ENCODE data around the gene SARM1.

- no peak for TF ChIP-seq CTCF (IDR thresholded peaks at IDR 0.05)
- no peak for TF ChIP-seq POLR2AphosphoS5 (IDR thresholded peaks at IDR 0.05)
- TF ChIP-seq POLR2A (IDR thresholded peaks at IDR 0.05): no peak
- no peak for TF ChIP-seq EP300 (IDR thresholded peaks at IDR 0.05; ENCODE audit: low read depth)
Observed at GRCh38 chr17:28363186-28363585, 8.3 kb upstream of the SARM1 start.
